ENCODE measurements around the gene CATSPERD.
"Not testable (repeated sequence)": the region's sequence is repeated elsewhere in the genome, so short reads cannot be mapped to it uniquely, and the experiment has no call there.

Gene CATSPERD

GRCh38 chr19:5714816-5715215 is 5.6 kb upstream of the CATSPERD start:
- ATAC-seq (replicated peaks; ENCODE audit: extremely low read depth, poor library complexity, severe bottlenecking), result no peak
- Mint-ChIP-seq H3K36me3 (ENCODE audit: insufficient read depth) (peaks cover 23% of the 10 kb centered on the region), H3K4me1 (peaks cover 13% of the 10 kb centered on the region), H3K27ac (ENCODE audit: low read depth) (no peak overlapping the region), H3K27me3 (no peaks in the 10 kb centered on the region), H3K9me3 (no peaks in the 10 kb centered on the region), H3K4me3 (no peak overlapping the region)
- DNase-seq (ENCODE audit: low spot score in 2 of 2), result no peak

- no peak for DNase-seq (ENCODE audit: low spot score in 2 of 2)
- Mint-ChIP-seq H3K27me3 (no peaks in the 10 kb centered on the region), H3K9me3 (no peaks in the 10 kb centered on the region), H3K27ac (ENCODE audit: low read depth) (peak overlapping the region; percentile 80), H3K36me3 (ENCODE audit: insufficient read depth) (peaks cover 24% of the 10 kb centered on the region), H3K4me1 (peaks cover 13% of the 10 kb centered on the region), H3K4me3 (peak overlapping the region; percentile 22)
- ATAC-seq (replicated peaks; ENCODE audit: extremely low read depth, poor library complexity, severe bottlenecking), result no peak
These were observed 3.1 kb upstream of the CATSPERD start for GRCh38 chr19:5717215-5717935.

GRCh38 chr19:5718037-5718578 is 2.3 kb upstream of the CATSPERD start:
- no peaks in the 10 kb centered on the region for H3K27me3 Mint-ChIP-seq
- peak overlapping the region; percentile 80 for H3K27ac Mint-ChIP-seq (ENCODE audit: low read depth)
- ATAC-seq (replicated peaks; ENCODE audit: extremely low read depth, poor library complexity, severe bottlenecking), result no peak
- no peak for DNase-seq (ENCODE audit: low spot score in 2 of 2)
- H3K4me3 Mint-ChIP-seq, result peak overlapping the region; percentile 87
- H3K9me3 Mint-ChIP-seq, result no peaks in the 10 kb centered on the region
- H3K4me1 Mint-ChIP-seq, result peaks cover 13% of the 10 kb centered on the region
- peaks cover 24% of the 10 kb centered on the region for H3K36me3 Mint-ChIP-seq (ENCODE audit: insufficient read depth)

- peak overlapping the region; percentile 87 for H3K4me3 Mint-ChIP-seq
- no peaks in the 10 kb centered on the region for H3K9me3 Mint-ChIP-seq
- ATAC-seq (replicated peaks; ENCODE audit: extremely low read depth, poor library complexity, severe bottlenecking) (no peak), DNase-seq (ENCODE audit: low spot score in 2 of 2) (no peak)
- H3K27ac Mint-ChIP-seq (ENCODE audit: low read depth), result peak overlapping the region; percentile 94
- peaks cover 13% of the 10 kb centered on the region for H3K4me1 Mint-ChIP-seq
- peaks cover 20% of the 10 kb centered on the region for H3K36me3 Mint-ChIP-seq (ENCODE audit: insufficient read depth)
- H3K27me3 Mint-ChIP-seq, result no peaks in the 10 kb centered on the region
These were observed 1.7 kb upstream of the CATSPERD start for GRCh38 chr19:5718579-5719273.

- Mint-ChIP-seq H3K4me3 (peak overlapping the region; percentile 87), H3K4me1 (peaks cover 13% of the 10 kb centered on the region), H3K9me3 (no peaks in the 10 kb centered on the region), H3K27me3 (no peaks in the 10 kb centered on the region), H3K36me3 (ENCODE audit: insufficient read depth) (peaks cover 20% of the 10 kb centered on the region), H3K27ac (ENCODE audit: low read depth) (peak overlapping the region; percentile 94)
- no peak for ATAC-seq (replicated peaks; ENCODE audit: extremely low read depth, poor library complexity, severe bottlenecking)
- DNase-seq (ENCODE audit: low spot score in 2 of 2), result no peak
These were observed 1.0 kb upstream of the CATSPERD start for GRCh38 chr19:5719274-5719960.

- Mint-ChIP-seq H3K4me1 (no peaks in the 10 kb centered on the region), H3K9me3 (no peaks in the 10 kb centered on the region), H3K4me3 (no peak overlapping the region), H3K27me3 (peaks cover 12% of the 10 kb centered on the region), H3K27ac (ENCODE audit: low read depth) (no peak overlapping the region), H3K36me3 (ENCODE audit: insufficient read depth) (peaks cover 1% of the 10 kb centered on the region)
- ATAC-seq (replicated peaks; ENCODE audit: extremely low read depth, poor library complexity, severe bottlenecking), result no peak
- DNase-seq (ENCODE audit: low spot score in 2 of 2), result no peak
These were observed 7.1 kb downstream of the CATSPERD start for GRCh38 chr19:5727453-5728050.

GRCh38 chr19:5733172-5733571 is 12.7 kb downstream of the CATSPERD start:
- H3K9me3 Mint-ChIP-seq; H3K36me3 Mint-ChIP-seq (ENCODE audit: insufficient read depth); ATAC-seq (replicated peaks; ENCODE audit: extremely low read depth, poor library complexity, severe bottlenecking); H3K4me1 Mint-ChIP-seq; H3K4me3 Mint-ChIP-seq; H3K27ac Mint-ChIP-seq (ENCODE audit: low read depth); DNase-seq (ENCODE audit: low spot score in 2 of 2): not testable (repeated sequence)
- peaks cover 20% of the 10 kb centered on the region for H3K27me3 Mint-ChIP-seq

GRCh38 chr19:5738423-5738822 is 18.0 kb downstream of the CATSPERD start:
- Mint-ChIP-seq H3K9me3 (no peaks in the 10 kb centered on the region), H3K4me3 (no peak overlapping the region), H3K36me3 (ENCODE audit: insufficient read depth) (peaks cover 9% of the 10 kb centered on the region), H3K4me1 (no peaks in the 10 kb centered on the region), H3K27ac (ENCODE audit: low read depth) (no peak overlapping the region), H3K27me3 (peaks cover 13% of the 10 kb centered on the region)
- DNase-seq (ENCODE audit: low spot score in 2 of 2), result no peak
- ATAC-seq (replicated peaks; ENCODE audit: extremely low read depth, poor library complexity, severe bottlenecking), result no peak

- Mint-ChIP-seq H3K27me3 (no peaks in the 10 kb centered on the region), H3K4me1 (no peaks in the 10 kb centered on the region), H3K4me3 (no peak overlapping the region), H3K9me3 (no peaks in the 10 kb centered on the region), H3K36me3 (ENCODE audit: insufficient read depth) (peaks cover 6% of the 10 kb centered on the region), H3K27ac (ENCODE audit: low read depth) (no peak overlapping the region)
- DNase-seq (ENCODE audit: low spot score in 2 of 2), result no peak
- ATAC-seq (replicated peaks; ENCODE audit: extremely low read depth, poor library complexity, severe bottlenecking), result no peak
These were observed 21.6 kb downstream of the CATSPERD start for GRCh38 chr19:5742051-5742450.

GRCh38 chr19:5743630-5744029 is 23.2 kb downstream of the CATSPERD start:
- DNase-seq (ENCODE audit: low spot score in 2 of 2) (no peak), ATAC-seq (replicated peaks; ENCODE audit: extremely low read depth, poor library complexity, severe bottlenecking) (no peak)
- Mint-ChIP-seq H3K4me3 (no peak overlapping the region), H3K27ac (ENCODE audit: low read depth) (no peak overlapping the region), H3K9me3 (no peaks in the 10 kb centered on the region), H3K27me3 (no peaks in the 10 kb centered on the region), H3K4me1 (no peaks in the 10 kb centered on the region), H3K36me3 (ENCODE audit: insufficient read depth) (peaks cover 6% of the 10 kb centered on the region)

- ATAC-seq (replicated peaks; ENCODE audit: extremely low read depth, poor library complexity, severe bottlenecking); H3K27ac Mint-ChIP-seq (ENCODE audit: low read depth); H3K27me3 Mint-ChIP-seq; H3K9me3 Mint-ChIP-seq; DNase-seq (ENCODE audit: low spot score in 2 of 2); H3K4me1 Mint-ChIP-seq; H3K36me3 Mint-ChIP-seq (ENCODE audit: insufficient read depth); H3K4me3 Mint-ChIP-seq: not testable (repeated sequence)
These were observed 24.6 kb downstream of the CATSPERD start for GRCh38 chr19:5744999-5745398.

- H3K4me1 Mint-ChIP-seq; H3K36me3 Mint-ChIP-seq (ENCODE audit: insufficient read depth); H3K9me3 Mint-ChIP-seq; ATAC-seq (replicated peaks; ENCODE audit: extremely low read depth, poor library complexity, severe bottlenecking); DNase-seq (ENCODE audit: low spot score in 2 of 2); H3K4me3 Mint-ChIP-seq; H3K27me3 Mint-ChIP-seq; H3K27ac Mint-ChIP-seq (ENCODE audit: low read depth): not testable (repeated sequence)
These were observed 28.5 kb downstream of the CATSPERD start for GRCh38 chr19:5748920-5749319.

All from central memory CD8-positive, alpha-beta T cell (primary cell).